ENCODE results near the gene SPEG.

Gene SPEG

GRCh38 chr2:219538504-219538951 lies 103.9 kb downstream of the SPEG start:
- peaks cover 13 to 32% of the 10 kb centered on the region in 2 donors for H3K36me3 ChIP-seq (replicated peaks in 1 of 2; ENCODE audit: control insufficient read depth in 2 of 2, insufficient read depth in 2 of 2, low read length in 2 of 2)
- no CpG with 5 or more reads among the region's 6 CpGs for WGBS, 2 donors (ENCODE audit: extremely low coverage in 2 of 2, insufficient read length in 2 of 2, insufficient replicate concordance in 1 of 2)

GRCh38 chr2:219538956-219539788 lies 104.5 kb downstream of the SPEG start:
- peak overlapping the region; percentile 83 for H2BK120ac ChIP-seq (ENCODE audit: low read depth, low read length)
- peak overlapping the region; percentile 4 for H3K23ac ChIP-seq (ENCODE audit: low read depth, low read length, poor library complexity)
- no peak overlapping the region for H3K27ac ChIP-seq (replicated peaks; ENCODE audit: low read length)
- H3K4me3 ChIP-seq (ENCODE audit: low read length in 2 of 2) = no peak overlapping the region
- peak overlapping the region; percentile 89 for H2BK12ac ChIP-seq (ENCODE audit: low read length)
- no peak overlapping the region for H3K9ac ChIP-seq (ENCODE audit: low read depth, low read length, poor library complexity)
- no CpG with 5 or more reads among the region's 32 CpGs for WGBS, 2 donors (ENCODE audit: extremely low coverage in 2 of 2, insufficient read length in 2 of 2, insufficient replicate concordance in 1 of 2)
- no peaks in the 10 kb centered on the region for H3K9me3 ChIP-seq (replicated peaks in 1 of 2; ENCODE audit: control insufficient read depth in 2 of 2, insufficient read depth in 1 of 2, low read depth in 1 of 2, low read length in 2 of 2)
- H2AK5ac ChIP-seq (ENCODE audit: low read depth, low read length) = no peak overlapping the region
- DNase-seq (ENCODE audit: low spot score) = no peak
- H3K36me3 ChIP-seq (replicated peaks in 1 of 2; ENCODE audit: control insufficient read depth in 2 of 2, insufficient read depth in 2 of 2, low read length in 2 of 2) = peaks cover 13 to 32% of the 10 kb centered on the region in 2 donors
- H4K8ac ChIP-seq (ENCODE audit: low read depth, low read length) = no peak overlapping the region
- no peak overlapping the region for H3K4ac ChIP-seq (ENCODE audit: low read length)
- no peak overlapping the region for H4K91ac ChIP-seq (ENCODE audit: low read depth, low read length, poor library complexity)
- H3K4me1 ChIP-seq (ENCODE audit: control insufficient read depth in 2 of 2, insufficient read depth in 1 of 2, low read depth in 1 of 2, low read length in 2 of 2) = peaks cover 19 to 23% of the 10 kb centered on the region in 2 donors
- H3K4me2 ChIP-seq (ENCODE audit: insufficient read depth, low read length, poor library complexity, severe bottlenecking) = no peak overlapping the region
- peaks cover 2% of the 10 kb centered on the region for H3K79me1 ChIP-seq (ENCODE audit: low read depth, low read length)
- peak overlapping the region; percentile 6 for H3K14ac ChIP-seq (ENCODE audit: low read length)
- H2AFZ ChIP-seq (ENCODE audit: low read length) = no peak overlapping the region
- H3K18ac ChIP-seq (ENCODE audit: low read length) = peak overlapping the region; percentile 41
- H2BK5ac ChIP-seq (ENCODE audit: low read length) = no peak overlapping the region
- H3K27me3 ChIP-seq (ENCODE audit: control insufficient read depth in 3 of 3, insufficient read depth in 3 of 3, low read depth in 1 of 3, low read length in 3 of 3) = peaks cover 0 to 11% (median 8%) of the 10 kb centered on the region in 3 experiments
- peak overlapping the region; percentile 4 for H2BK15ac ChIP-seq (ENCODE audit: low read length)

More at GRCh38 chr2:219538504-219538951, 103.9 kb downstream of the SPEG start:
- Histone ChIP-seq H3K4me1 (ENCODE audit: control insufficient read depth in 2 of 2, insufficient read depth in 1 of 2, low read depth in 1 of 2, low read length in 2 of 2) (peaks cover 19 to 23% of the 10 kb centered on the region in 2 donors), H3K4ac (ENCODE audit: low read length) (peak overlapping the region; percentile 70), H2BK120ac (ENCODE audit: low read depth, low read length) (peak overlapping the region; percentile 83), H2BK5ac (ENCODE audit: low read length) (no peak overlapping the region), H4K8ac (ENCODE audit: low read depth, low read length) (peak overlapping the region; percentile 9), H3K23ac (ENCODE audit: low read depth, low read length, poor library complexity) (no peak overlapping the region), H3K9me3 (replicated peaks in 1 of 2; ENCODE audit: control insufficient read depth in 2 of 2, insufficient read depth in 1 of 2, low read depth in 1 of 2, low read length in 2 of 2) (no peaks in the 10 kb centered on the region), H2BK12ac (ENCODE audit: low read length) (peak overlapping the region; percentile 17), H3K9ac (ENCODE audit: low read depth, low read length, poor library complexity) (peak overlapping the region; percentile 56), H2AFZ (ENCODE audit: low read length) (no peak overlapping the region), H4K91ac (ENCODE audit: low read depth, low read length, poor library complexity) (no peak overlapping the region), H3K27ac (replicated peaks; ENCODE audit: low read length) (no peak overlapping the region), H3K79me1 (ENCODE audit: low read depth, low read length) (peaks cover 2% of the 10 kb centered on the region), H3K14ac (ENCODE audit: low read length) (no peak overlapping the region), H3K18ac (ENCODE audit: low read length) (peak overlapping the region; percentile 73), H3K27me3 (ENCODE audit: control insufficient read depth in 3 of 3, insufficient read depth in 3 of 3, low read depth in 1 of 3, low read length in 3 of 3) (peaks cover 0 to 15% (median 11%) of the 10 kb centered on the region in 3 experiments), H3K4me3 (ENCODE audit: low read length in 2 of 2) (no peak overlapping the region), H3K4me2 (ENCODE audit: insufficient read depth, low read length, poor library complexity, severe bottlenecking) (no peak overlapping the region), H2AK5ac (ENCODE audit: low read depth, low read length) (peak overlapping the region; percentile 96), H2BK15ac (ENCODE audit: low read length) (no peak overlapping the region)
- DNase-seq (ENCODE audit: low spot score) = no peak

GRCh38 chr2:219539926-219540678 lies 105.5 kb downstream of the SPEG start:
- Histone ChIP-seq H2BK5ac (ENCODE audit: low read length) (peak overlapping the region; percentile 39), H3K9ac (ENCODE audit: low read depth, low read length, poor library complexity) (peak overlapping the region; percentile 12), H3K4ac (ENCODE audit: low read length) (no peak overlapping the region), H3K36me3 (replicated peaks in 1 of 2; ENCODE audit: control insufficient read depth in 2 of 2, insufficient read depth in 2 of 2, low read length in 2 of 2) (peaks cover 13 to 32% of the 10 kb centered on the region in 2 donors), H4K8ac (ENCODE audit: low read depth, low read length) (no peak overlapping the region), H3K23ac (ENCODE audit: low read depth, low read length, poor library complexity) (peak overlapping the region; percentile 12), H3K18ac (ENCODE audit: low read length) (no peak overlapping the region), H3K4me1 (ENCODE audit: control insufficient read depth in 2 of 2, insufficient read depth in 1 of 2, low read depth in 1 of 2, low read length in 2 of 2) (peaks cover 23 to 28% of the 10 kb centered on the region in 2 donors), H2BK15ac (ENCODE audit: low read length) (peak overlapping the region; percentile 26), H3K4me3 (ENCODE audit: low read length in 2 of 2) (no peak overlapping the region), H2BK12ac (ENCODE audit: low read length) (peak overlapping the region; percentile 22), H3K79me1 (ENCODE audit: low read depth, low read length) (peaks cover 4% of the 10 kb centered on the region), H3K14ac (ENCODE audit: low read length) (no peak overlapping the region), H3K4me2 (ENCODE audit: insufficient read depth, low read length, poor library complexity, severe bottlenecking) (no peak overlapping the region), H4K91ac (ENCODE audit: low read depth, low read length, poor library complexity) (no peak overlapping the region), H3K27ac (replicated peaks; ENCODE audit: low read length) (no peak overlapping the region), H3K27me3 (ENCODE audit: control insufficient read depth in 3 of 3, insufficient read depth in 3 of 3, low read depth in 1 of 3, low read length in 3 of 3) (peaks cover 0 to 15% (median 2%) of the 10 kb centered on the region in 3 experiments), H2AK5ac (ENCODE audit: low read depth, low read length) (peak overlapping the region; percentile 63), H2AFZ (ENCODE audit: low read length) (no peak overlapping the region), H3K9me3 (replicated peaks in 1 of 2; ENCODE audit: control insufficient read depth in 2 of 2, insufficient read depth in 1 of 2, low read depth in 1 of 2, low read length in 2 of 2) (no peaks in the 10 kb centered on the region), H2BK120ac (ENCODE audit: low read depth, low read length) (no peak overlapping the region)
- no CpG with 5 or more reads among the region's 46 CpGs for WGBS, 2 donors (ENCODE audit: extremely low coverage in 2 of 2, insufficient read length in 2 of 2, insufficient replicate concordance in 1 of 2)
- no peak for DNase-seq (ENCODE audit: low spot score)
